ENCODE results near the gene EXT2. TPM values are rescaled to one million over a fixed set of nuclear protein-coding genes. Genes with fewer than 3 reads are reported as not detected.

The EXT2 gene
- total and polyA plus RNA-seq, 2 of the 13 experiments (the other 11 are each of a cell fraction or from before 2014, with no cell fraction given): 61.5 to 68.7 TPM

DNA sequence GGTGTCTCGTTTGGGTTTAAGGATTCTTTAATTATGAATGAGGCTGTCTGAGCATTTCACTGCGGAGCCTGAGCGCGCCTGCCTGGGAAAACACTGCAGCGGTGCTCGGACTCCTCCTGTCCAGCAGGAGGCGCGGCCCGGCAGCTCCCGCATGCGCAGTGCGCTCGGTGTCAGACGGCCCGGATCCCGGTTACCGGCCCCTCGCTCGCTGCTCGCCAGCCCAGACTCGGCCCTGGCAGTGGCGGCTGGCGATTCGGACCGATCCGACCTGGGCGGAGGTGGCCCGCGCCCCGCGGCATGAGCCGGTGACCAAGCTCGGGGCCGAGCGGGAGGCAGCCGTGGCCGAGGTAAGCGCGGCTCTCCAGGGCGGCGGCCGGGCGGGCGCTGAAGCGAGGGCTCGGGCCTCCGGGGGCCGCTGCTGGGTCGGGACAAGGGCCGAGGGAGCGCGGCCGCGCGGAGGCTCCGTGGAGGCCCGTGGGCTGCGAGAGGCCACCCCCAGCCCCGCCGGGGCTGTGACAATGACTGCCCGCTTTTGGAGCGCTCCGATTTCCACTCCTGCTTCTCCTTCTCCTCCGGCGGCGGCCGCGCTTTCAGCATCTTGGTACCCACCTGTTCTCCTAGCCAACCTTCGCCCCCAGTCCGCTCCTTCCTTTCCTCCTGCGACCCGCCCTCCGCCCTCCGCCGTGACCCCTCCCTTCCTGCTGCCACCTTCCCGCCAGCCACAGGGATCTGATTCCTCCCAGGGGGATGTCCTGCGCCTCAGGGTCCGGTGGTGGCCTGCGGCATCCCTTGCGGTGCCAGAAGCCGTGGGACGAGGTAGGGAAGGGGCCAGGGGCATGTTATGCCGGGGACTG, at the start of gene EXT2 (continued):
- TF ChIP-seq MAFG (CRISPR knock-in tag; IDR thresholded peaks at IDR 0.05) (no peak), ZNF790 (CRISPR knock-in tag; IDR thresholded peaks at IDR 0.05; ENCODE audit: borderline replicate concordance) (0 out of 2 replicates have a peak, but pooled peaks have one; percentile 55), PCBP2 (optimal IDR thresholded peaks at IDR 0.05; ENCODE audit: low read depth, low read length, poor library complexity, severe bottlenecking) (no peak), ZNF337 (CRISPR knock-in tag; IDR thresholded peaks at IDR 0.05; ENCODE audit: borderline replicate concordance, low read depth) (no peak), HNF4G (IDR thresholded peaks at IDR 0.05; ENCODE audit: borderline replicate concordance, low read depth, low read length) (no peak), HNF4G (CRISPR knock-in tag; IDR thresholded peaks at IDR 0.05; ENCODE audit: borderline replicate concordance, low read depth) (no peak), ZSCAN30 (CRISPR knock-in tag; IDR thresholded peaks at IDR 0.05) (no peak), SNRNP70 (IDR thresholded peaks at IDR 0.05; ENCODE audit: low read depth, low read length) (no peak), ZNF841 (CRISPR knock-in tag; IDR thresholded peaks at IDR 0.05; ENCODE audit: borderline replicate concordance) (no peak), KDM3A (CRISPR knock-in tag; IDR thresholded peaks at IDR 0.05; ENCODE audit: low read depth) (no peak), ZNF547 (CRISPR knock-in tag; IDR thresholded peaks at IDR 0.05) (peak; percentile 73; the same call in 1 of the 2 replicates)
- TF ChIP-seq, protein P1, sequence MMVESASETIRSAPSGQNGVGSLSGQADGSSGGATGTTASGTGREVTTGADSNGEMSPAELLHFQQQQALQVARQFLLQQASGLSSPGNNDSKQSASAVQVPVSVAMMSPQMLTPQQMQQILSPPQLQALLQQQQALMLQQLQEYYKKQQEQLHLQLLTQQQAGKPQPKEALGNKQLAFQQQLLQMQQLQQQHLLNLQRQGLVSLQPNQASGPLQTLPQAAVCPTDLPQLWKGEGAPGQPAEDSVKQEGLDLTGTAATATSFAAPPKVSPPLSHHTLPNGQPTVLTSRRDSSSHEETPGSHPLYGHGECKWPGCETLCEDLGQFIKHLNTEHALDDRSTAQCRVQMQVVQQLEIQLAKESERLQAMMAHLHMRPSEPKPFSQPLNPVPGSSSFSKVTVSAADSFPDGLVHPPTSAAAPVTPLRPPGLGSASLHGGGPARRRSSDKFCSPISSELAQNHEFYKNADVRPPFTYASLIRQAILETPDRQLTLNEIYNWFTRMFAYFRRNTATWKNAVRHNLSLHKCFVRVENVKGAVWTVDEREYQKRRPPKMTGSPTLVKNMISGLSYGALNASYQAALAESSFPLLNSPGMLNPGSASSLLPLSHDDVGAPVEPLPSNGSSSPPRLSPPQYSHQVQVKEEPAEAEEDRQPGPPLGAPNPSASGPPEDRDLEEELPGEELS (CRISPR knock-in tag; IDR thresholded peaks at IDR 0.05): no peak
- TF ChIP-seq, protein P2, sequence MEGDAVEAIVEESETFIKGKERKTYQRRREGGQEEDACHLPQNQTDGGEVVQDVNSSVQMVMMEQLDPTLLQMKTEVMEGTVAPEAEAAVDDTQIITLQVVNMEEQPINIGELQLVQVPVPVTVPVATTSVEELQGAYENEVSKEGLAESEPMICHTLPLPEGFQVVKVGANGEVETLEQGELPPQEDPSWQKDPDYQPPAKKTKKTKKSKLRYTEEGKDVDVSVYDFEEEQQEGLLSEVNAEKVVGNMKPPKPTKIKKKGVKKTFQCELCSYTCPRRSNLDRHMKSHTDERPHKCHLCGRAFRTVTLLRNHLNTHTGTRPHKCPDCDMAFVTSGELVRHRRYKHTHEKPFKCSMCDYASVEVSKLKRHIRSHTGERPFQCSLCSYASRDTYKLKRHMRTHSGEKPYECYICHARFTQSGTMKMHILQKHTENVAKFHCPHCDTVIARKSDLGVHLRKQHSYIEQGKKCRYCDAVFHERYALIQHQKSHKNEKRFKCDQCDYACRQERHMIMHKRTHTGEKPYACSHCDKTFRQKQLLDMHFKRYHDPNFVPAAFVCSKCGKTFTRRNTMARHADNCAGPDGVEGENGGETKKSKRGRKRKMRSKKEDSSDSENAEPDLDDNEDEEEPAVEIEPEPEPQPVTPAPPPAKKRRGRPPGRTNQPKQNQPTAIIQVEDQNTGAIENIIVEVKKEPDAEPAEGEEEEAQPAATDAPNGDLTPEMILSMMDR (CRISPR knock-in tag; IDR thresholded peaks at IDR 0.05): peak; percentile 90
- TF ChIP-seq, protein P3, sequence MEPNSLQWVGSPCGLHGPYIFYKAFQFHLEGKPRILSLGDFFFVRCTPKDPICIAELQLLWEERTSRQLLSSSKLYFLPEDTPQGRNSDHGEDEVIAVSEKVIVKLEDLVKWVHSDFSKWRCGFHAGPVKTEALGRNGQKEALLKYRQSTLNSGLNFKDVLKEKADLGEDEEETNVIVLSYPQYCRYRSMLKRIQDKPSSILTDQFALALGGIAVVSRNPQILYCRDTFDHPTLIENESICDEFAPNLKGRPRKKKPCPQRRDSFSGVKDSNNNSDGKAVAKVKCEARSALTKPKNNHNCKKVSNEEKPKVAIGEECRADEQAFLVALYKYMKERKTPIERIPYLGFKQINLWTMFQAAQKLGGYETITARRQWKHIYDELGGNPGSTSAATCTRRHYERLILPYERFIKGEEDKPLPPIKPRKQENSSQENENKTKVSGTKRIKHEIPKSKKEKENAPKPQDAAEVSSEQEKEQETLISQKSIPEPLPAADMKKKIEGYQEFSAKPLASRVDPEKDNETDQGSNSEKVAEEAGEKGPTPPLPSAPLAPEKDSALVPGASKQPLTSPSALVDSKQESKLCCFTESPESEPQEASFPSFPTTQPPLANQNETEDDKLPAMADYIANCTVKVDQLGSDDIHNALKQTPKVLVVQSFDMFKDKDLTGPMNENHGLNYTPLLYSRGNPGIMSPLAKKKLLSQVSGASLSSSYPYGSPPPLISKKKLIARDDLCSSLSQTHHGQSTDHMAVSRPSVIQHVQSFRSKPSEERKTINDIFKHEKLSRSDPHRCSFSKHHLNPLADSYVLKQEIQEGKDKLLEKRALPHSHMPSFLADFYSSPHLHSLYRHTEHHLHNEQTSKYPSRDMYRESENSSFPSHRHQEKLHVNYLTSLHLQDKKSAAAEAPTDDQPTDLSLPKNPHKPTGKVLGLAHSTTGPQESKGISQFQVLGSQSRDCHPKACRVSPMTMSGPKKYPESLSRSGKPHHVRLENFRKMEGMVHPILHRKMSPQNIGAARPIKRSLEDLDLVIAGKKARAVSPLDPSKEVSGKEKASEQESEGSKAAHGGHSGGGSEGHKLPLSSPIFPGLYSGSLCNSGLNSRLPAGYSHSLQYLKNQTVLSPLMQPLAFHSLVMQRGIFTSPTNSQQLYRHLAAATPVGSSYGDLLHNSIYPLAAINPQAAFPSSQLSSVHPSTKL (CRISPR knock-in tag; IDR thresholded peaks at IDR 0.05): no peak
- TF ChIP-seq, protein P4, sequence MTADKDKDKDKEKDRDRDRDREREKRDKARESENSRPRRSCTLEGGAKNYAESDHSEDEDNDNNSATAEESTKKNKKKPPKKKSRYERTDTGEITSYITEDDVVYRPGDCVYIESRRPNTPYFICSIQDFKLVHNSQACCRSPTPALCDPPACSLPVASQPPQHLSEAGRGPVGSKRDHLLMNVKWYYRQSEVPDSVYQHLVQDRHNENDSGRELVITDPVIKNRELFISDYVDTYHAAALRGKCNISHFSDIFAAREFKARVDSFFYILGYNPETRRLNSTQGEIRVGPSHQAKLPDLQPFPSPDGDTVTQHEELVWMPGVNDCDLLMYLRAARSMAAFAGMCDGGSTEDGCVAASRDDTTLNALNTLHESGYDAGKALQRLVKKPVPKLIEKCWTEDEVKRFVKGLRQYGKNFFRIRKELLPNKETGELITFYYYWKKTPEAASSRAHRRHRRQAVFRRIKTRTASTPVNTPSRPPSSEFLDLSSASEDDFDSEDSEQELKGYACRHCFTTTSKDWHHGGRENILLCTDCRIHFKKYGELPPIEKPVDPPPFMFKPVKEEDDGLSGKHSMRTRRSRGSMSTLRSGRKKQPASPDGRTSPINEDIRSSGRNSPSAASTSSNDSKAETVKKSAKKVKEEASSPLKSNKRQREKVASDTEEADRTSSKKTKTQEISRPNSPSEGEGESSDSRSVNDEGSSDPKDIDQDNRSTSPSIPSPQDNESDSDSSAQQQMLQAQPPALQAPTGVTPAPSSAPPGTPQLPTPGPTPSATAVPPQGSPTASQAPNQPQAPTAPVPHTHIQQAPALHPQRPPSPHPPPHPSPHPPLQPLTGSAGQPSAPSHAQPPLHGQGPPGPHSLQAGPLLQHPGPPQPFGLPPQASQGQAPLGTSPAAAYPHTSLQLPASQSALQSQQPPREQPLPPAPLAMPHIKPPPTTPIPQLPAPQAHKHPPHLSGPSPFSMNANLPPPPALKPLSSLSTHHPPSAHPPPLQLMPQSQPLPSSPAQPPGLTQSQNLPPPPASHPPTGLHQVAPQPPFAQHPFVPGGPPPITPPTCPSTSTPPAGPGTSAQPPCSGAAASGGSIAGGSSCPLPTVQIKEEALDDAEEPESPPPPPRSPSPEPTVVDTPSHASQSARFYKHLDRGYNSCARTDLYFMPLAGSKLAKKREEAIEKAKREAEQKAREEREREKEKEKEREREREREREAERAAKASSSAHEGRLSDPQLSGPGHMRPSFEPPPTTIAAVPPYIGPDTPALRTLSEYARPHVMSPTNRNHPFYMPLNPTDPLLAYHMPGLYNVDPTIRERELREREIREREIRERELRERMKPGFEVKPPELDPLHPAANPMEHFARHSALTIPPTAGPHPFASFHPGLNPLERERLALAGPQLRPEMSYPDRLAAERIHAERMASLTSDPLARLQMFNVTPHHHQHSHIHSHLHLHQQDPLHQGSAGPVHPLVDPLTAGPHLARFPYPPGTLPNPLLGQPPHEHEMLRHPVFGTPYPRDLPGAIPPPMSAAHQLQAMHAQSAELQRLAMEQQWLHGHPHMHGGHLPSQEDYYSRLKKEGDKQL (CRISPR knock-in tag; IDR thresholded peaks at IDR 0.05; ENCODE audit: low read depth): no peak
